Ureter (tissue), 1 donor: ENCODE measurements around the gene SETSIP. TPM values are rescaled to one million over a fixed set of nuclear protein-coding genes. Genes with fewer than 3 reads are reported as not detected.
"Not testable (repeated sequence)": the region's sequence is repeated elsewhere in the genome, so short reads cannot be mapped to it uniquely, and the experiment has no call there.

ENCODE experiments used
- DNase-seq: peaks from one replicate; pipeline ENCODE4 v3.0.0-alpha.2; 2020; ENCODE audit warnings: low spot score
- total RNA-seq: library from RNA; stranded (reverse); gene quantifications from one replicate; pipeline ENCODE4 v1.2.4, GENCODE V29; 2023
- donor health status: DM: yes; HTN: yes; CAD: no.

SETSIP gene
- total RNA-seq, 1 donor from 2014 or later = not detected

DNA sequence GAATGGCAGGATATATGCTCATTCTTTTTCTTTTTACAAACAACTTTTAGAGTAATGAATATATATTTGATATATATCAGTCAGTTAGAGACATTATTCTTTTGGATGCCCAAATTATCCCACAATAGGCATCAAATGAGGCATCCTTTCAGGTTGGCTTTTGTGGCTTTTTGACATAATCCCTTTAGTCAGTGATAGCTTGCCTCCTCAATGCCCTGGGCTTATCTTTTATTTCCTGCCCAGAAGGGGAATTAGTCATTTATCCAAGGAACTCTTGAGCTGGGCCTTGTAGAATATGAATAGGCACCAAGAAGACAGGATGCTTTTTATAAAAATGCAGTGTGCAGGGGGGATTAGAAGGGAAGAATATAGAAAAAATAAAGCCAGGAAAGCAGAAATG is 23.3 kb downstream of the SETSIP start:
- DNase-seq = no peak

DNA sequence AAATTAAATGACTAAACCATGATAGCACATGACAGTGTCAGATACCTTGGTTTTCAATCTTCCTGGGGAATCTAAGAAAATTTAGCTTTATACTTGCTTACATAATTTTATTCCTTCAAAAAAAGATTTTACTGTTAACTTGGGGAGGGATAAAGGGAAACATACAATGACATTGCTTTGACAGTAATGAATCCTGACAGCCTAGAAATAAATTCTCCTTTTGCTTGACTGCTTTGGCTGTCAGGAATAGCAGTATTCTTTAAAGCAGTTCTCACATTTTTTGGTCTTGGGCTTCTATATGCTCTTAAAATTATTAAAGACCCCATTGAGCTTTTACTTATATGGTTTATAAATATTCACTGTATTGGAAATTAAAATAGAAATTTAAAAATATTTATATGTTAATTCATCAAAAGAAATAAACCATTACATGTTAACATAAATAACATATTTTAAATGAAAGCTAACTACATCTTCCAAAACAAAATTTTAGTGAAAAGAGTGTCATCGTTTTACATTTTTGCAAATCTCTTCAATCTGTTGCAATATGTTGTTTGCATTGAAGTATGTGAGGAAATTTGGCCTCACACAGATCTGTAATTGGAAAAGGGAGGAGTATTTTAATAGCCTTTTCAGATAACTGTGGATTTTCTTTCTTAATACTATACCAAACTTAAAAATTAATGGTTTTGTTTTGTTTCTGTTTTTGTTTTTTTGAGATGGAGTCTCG is 29.3 kb downstream of the SETSIP start:
- DNase-seq = no peak

- no peak for DNase-seq
Measured at GRCh38 chr1:92043621-92044020, 31.6 kb downstream of the SETSIP start.

GRCh38 chr1:92040971-92041370 is 34.2 kb downstream of the SETSIP start:
- DNase-seq = no peak

- no peak for DNase-seq
Measured at GRCh38 chr1:92038695-92039346, 36.4 kb downstream of the SETSIP start.

GRCh38 chr1:92037400-92037799 is 37.8 kb downstream of the SETSIP start:
- no peak for DNase-seq

DNA sequence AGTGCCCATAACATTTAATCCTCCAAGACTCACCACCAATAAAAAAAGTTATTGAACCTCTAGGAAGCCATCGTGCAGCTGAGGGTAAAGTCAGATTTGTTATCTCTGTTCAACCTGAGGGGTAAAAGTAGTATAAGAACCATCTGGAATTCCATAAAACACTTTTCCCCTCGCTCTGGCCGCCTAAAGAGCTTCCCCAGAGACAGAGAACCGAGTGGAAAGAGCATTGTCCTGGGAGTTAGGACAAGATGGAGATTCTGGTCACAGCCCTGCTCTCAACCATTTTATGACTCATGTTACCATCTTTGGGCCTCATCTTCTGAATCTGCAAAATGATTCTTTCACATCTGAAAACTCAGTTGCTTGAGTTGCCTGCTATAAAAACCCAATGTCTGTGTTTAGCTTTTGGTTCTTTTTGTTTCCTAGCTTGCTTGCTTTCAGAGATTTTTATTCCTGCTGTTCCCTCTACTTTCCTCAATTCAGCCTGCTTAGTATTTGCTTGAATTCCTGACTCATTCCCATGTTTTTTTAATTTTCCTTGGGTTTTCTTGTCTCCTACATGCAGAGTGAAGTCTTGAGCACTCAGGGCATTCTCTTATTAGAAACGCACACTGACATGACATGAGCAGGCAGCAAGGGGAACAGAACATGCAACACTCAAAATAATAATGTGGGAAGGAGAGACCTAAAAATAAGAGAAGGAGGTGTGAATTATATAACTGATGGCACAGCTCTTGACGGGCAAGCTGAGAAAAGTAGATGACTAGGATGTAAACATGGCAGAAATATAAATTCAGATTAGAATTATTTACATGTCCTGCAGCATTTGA is 43.7 kb downstream of the SETSIP start:
- no peak for DNase-seq

GRCh38 chr1:92030656-92031107 is 44.5 kb downstream of the SETSIP start:
- DNase-seq = no peak

DNA sequence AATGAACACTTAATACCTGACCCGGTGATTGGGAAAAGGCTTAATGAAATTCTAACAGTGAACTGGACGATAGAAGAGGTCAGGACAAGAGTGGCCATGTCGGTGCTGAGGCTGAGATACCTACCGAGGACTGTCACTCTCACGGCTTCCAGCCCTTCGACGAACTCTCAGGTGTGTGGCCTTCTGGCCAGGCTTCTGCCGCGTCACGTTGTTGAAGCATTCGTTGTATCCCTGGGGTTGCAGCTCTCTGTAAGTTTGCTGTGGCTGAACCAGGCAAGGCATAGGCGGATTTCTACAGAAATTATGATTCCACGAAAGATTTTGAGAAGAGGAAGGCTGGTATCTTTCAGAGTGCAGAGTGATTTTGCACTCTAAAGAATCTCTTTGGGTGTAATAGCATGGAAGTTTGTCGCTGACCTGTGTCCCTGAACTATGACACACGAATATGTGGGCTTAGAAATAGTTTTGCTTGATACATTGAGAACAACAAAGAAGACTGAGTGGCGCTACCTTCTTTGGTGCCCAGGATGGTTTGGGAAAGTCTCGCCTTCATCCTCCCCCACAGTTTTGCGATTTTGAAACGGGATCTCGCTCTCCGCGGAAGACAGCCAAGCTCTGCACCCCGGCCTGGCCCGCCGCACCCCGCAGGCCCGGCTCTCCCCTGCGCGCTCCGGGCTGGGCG is 45.8 kb downstream of the SETSIP start:
- DNase-seq = no peak

- DNase-seq = no peak
Measured at GRCh38 chr1:92026806-92027205, 48.4 kb downstream of the SETSIP start.

GRCh38 chr1:92026042-92026441 is 49.2 kb downstream of the SETSIP start:
- DNase-seq = not testable (repeated sequence)

Other genes with a start within 250 kb of the SETSIP start
- 102 TPM for gene TGFBR3, start 189.3 kb downstream of the SETSIP start, total RNA-seq
- not detected for gene BRDT, start 126.0 kb downstream of the SETSIP start, total RNA-seq
- 0.26 TPM for gene EPHX4, start 45.4 kb downstream of the SETSIP start, total RNA-seq
- 6.6 TPM for gene BTBD8, start 4.9 kb upstream of the SETSIP start, total RNA-seq
- gene C1orf146, start 142.5 kb upstream of the SETSIP start, total RNA-seq = not detected
- gene GLMN, start 223.6 kb upstream of the SETSIP start, total RNA-seq = 13.9 TPM
- gene RPAP2, start 223.6 kb upstream of the SETSIP start, total RNA-seq = 44.8 TPM